Tibial artery (tissue), 4 donors: ENCODE results near the gene CACNA1E.

Experiments
- DNase-seq, 2 donors: peaks; one replicate each; pipeline ENCODE4 v3.0.0-alpha.2; 2019
- H3K27ac ChIP-seq, 2 donors: fragments of 200-600 bp; sonication (generic) in 1 of 2; 1 replicate in 1 of 2; 2 replicates in 1 of 2; pipeline ENCODE4 v1.5.1; 2018 to 2019; ENCODE audit warnings: mild to moderate bottlenecking in 1 of 2
- H3K27me3 ChIP-seq, 2 donors: fragments of 200-600 bp; sonication (generic) in 1 of 2; one replicate each; pipeline versions ENCODE4 v1.5.1 to v1.6.0; 2016 to 2019
- H3K36me3 ChIP-seq, 3 donors: fragments of 200-600 bp; sonication (generic) in 2 of 3; one replicate each; pipeline ENCODE4 v1.5.1; 2016 to 2019; ENCODE audit warnings: mild to moderate bottlenecking in 2 of 3
- H3K4me1 ChIP-seq, 4 donors: fragments of 200-600 bp; sonication (generic) in 2 of 4; 1 replicate in 3 of 4; 2 replicates in 1 of 4; pipeline ENCODE4 v1.5.1; 2016 to 2019
- H3K4me3 ChIP-seq, 2 donors: fragments of 200-600 bp; sonication (generic) in 1 of 2; 1 replicate in 1 of 2; 2 replicates in 1 of 2; pipeline ENCODE4 v1.5.1; 2018 to 2019; ENCODE audit warnings: mild to moderate bottlenecking in 2 of 2
- H3K9me3 ChIP-seq, 3 donors: fragments of 200-600 bp; sonication (generic) in 1 of 3; one replicate each; pipeline ENCODE4 v1.5.1; 2016 to 2019
- CTCF ChIP-seq, 2 experiments: fragments of 200-600 bp in 1 of 2; fragments of 450-650 bp in 1 of 2; IDR thresholded peaks; one replicate each; pipeline ENCODE4 v1.5.1; 2017 to 2019; ENCODE audit warnings: antibody characterized with exemption in 2 of 2, mild to moderate bottlenecking in 1 of 2, moderate library complexity in 1 of 2
- intact Hi-C: fragments of 100-400 bp; cut with DNase I; formaldehyde crosslinking; loops from one replicate; pipeline ENCODE4 v1.15.0; 2023; ENCODE audit warnings: low total_unique reads

The CACNA1E gene

GRCh38 chr1:181806746-181807145, 323.4 kb downstream of the CACNA1E start:
- no peaks in the 10 kb centered on the region for H3K36me3 ChIP-seq
- DNase-seq: no peak
- intact Hi-C loops: no loop called here
- H3K27me3 ChIP-seq: peaks cover 0 to 3% of the 10 kb centered on the region in 2 donors
- no peak overlapping the region for H3K4me3 ChIP-seq
- no peak for TF ChIP-seq CTCF (IDR thresholded peaks at IDR 0.05)
- no peak overlapping the region for H3K27ac ChIP-seq
- no peaks in the 10 kb centered on the region for H3K4me1 ChIP-seq
- H3K9me3 ChIP-seq: no peaks in the 10 kb centered on the region

GRCh38 chr1:181807251-181807650, 323.9 kb downstream of the CACNA1E start:
- Histone ChIP-seq H3K9me3 (no peaks in the 10 kb centered on the region), H3K36me3 (no peaks in the 10 kb centered on the region), H3K4me3 (no peak overlapping the region), H3K27me3 (no peaks in the 10 kb centered on the region), H3K4me1 (no peaks in the 10 kb centered on the region), H3K27ac (no peak overlapping the region)
- no peak for DNase-seq
- no peak for TF ChIP-seq CTCF (IDR thresholded peaks at IDR 0.05)
- intact Hi-C loops: no loop called here

GRCh38 chr1:181809991-181810545, 326.8 kb downstream of the CACNA1E start:
- Histone ChIP-seq H3K27me3 (no peaks in the 10 kb centered on the region), H3K9me3 (no peaks in the 10 kb centered on the region), H3K27ac (no peak overlapping the region), H3K4me3 (no peak overlapping the region), H3K36me3 (no peaks in the 10 kb centered on the region), H3K4me1 (no peaks in the 10 kb centered on the region)
- TF ChIP-seq CTCF (IDR thresholded peaks at IDR 0.05): no peak
- DNase-seq: no peak
- intact Hi-C loops: no loop called here

GRCh38 chr1:181812208-181812607, 328.9 kb downstream of the CACNA1E start:
- Histone ChIP-seq H3K4me1 (no peaks in the 10 kb centered on the region), H3K9me3 (no peaks in the 10 kb centered on the region), H3K27me3 (no peaks in the 10 kb centered on the region), H3K36me3 (no peaks in the 10 kb centered on the region), H3K4me3 (no peak overlapping the region), H3K27ac (no peak overlapping the region)
- no peak for TF ChIP-seq CTCF (IDR thresholded peaks at IDR 0.05)
- intact Hi-C loops: no loop called here
- no peak for DNase-seq

GRCh38 chr1:181813266-181813665, 329.9 kb downstream of the CACNA1E start:
- Histone ChIP-seq H3K27me3 (no peaks in the 10 kb centered on the region), H3K4me3 (no peak overlapping the region), H3K36me3 (no peaks in the 10 kb centered on the region), H3K4me1 (no peaks in the 10 kb centered on the region), H3K27ac (no peak overlapping the region), H3K9me3 (no peaks in the 10 kb centered on the region)
- intact Hi-C loops: no loop called here
- no peak for TF ChIP-seq CTCF (IDR thresholded peaks at IDR 0.05)
- DNase-seq: no peak

- no peaks in the 10 kb centered on the region for H3K9me3 ChIP-seq
- H3K36me3 ChIP-seq: no peaks in the 10 kb centered on the region
- no peak for TF ChIP-seq CTCF (IDR thresholded peaks at IDR 0.05)
- no peak overlapping the region for H3K27ac ChIP-seq
- no peak overlapping the region for H3K4me3 ChIP-seq
- H3K27me3 ChIP-seq: no peaks in the 10 kb centered on the region
- DNase-seq: no peak
- intact Hi-C loops: no loop called here
- no peaks in the 10 kb centered on the region for H3K4me1 ChIP-seq
Measured at GRCh38 chr1:181816608-181817007, 333.3 kb downstream of the CACNA1E start.
